GM18508 (cell line): Measurements from ENCODE around the gene FOXE3.

Source experiments
- ATAC-seq: cut with Tn5 transposase; IDR thresholded peaks from one replicate; pipeline ENCODE4 v1.9.1; 2021; ENCODE audit warnings: moderate number of reproducible peaks; ENCODE audit not compliant: insufficient read depth, unreplicated experiment

Gene FOXE3

DNA sequence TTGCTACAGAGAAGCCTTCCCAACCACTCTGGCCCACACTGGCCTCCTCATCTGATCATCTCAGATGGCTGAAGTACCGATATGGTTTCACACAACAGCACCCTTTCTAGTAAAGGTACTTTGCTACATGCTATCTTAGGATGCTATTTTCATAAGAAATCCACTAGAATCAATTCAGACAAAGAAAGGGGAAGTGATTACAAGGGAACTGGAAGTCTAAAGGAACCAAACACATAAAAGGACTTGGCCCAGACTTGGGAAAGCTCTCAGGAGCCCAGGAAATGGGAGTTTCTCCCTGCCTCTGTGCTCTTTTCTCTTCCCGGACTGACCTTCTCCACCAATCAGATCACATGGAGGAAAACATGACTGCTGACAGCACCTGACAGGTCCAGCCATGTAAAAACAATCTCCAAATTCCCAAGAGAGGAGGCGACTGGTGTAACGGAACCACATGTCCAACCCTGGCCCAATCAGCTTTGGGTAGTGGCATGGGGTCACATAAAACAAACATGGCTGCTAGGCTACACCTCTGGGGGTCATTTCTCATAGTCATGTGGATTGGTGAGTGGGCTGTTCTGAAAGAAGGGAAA, 12.7 kb upstream of the FOXE3 start:
- no peak for ATAC-seq

DNA sequence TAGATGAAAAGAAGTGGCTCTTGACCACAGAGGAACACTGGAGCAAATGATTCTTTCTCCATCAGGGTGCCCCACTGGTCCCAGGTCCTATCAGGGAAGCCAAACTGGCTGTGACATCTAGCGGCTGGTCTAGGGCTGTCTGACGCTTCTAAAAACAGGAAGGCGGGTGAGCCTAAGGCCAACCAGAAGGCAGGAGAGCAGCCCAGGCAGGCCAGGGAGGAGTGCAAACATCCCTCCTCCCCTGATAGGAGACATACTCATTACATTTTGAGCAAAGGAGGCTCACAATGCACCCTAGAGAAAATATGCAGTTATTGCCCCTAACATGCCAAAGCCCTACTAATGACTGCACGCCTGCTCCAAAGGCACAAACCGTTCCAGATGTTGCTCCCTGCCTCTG, 10.4 kb upstream of the FOXE3 start:
- ATAC-seq, result no peak

DNA sequence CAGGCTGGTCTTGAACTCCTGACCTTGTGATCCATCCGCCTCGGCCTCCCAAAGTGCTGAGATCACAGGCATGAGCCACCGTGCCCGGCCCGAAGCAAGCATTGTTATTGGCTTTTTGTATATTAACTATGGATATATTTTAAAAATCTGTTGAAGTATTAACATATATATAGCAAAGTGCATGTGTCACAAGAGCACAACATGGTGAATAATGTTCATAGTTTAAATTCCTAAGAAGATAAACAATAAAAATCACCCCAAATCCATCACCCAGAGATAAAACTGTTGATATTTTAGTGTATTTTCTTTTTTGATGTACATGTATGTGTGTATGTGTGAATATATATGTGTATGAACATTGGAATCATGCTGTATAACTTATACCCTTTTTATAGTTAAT, 9.1 kb upstream of the FOXE3 start:
- ATAC-seq, result no peak

DNA sequence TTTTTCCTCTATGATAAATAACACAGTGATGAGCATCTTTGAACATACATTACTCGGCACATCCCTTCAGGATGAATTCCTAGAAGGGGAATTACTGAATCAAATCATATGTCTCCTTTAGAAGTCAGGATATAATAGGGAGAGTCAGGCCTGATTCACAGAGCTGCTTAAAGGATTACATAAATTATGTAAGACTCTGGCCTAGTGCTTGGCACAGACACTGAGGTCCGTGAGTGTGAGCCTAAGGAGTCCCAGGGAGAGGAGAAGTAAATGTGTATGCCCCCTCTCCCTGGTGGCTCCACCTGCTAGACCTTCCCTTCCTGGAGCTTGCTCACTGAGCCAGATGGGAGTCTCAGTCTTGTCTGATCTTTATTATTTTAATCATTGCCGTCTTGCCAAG, 8.6 kb upstream of the FOXE3 start:
- ATAC-seq, result no peak

DNA sequence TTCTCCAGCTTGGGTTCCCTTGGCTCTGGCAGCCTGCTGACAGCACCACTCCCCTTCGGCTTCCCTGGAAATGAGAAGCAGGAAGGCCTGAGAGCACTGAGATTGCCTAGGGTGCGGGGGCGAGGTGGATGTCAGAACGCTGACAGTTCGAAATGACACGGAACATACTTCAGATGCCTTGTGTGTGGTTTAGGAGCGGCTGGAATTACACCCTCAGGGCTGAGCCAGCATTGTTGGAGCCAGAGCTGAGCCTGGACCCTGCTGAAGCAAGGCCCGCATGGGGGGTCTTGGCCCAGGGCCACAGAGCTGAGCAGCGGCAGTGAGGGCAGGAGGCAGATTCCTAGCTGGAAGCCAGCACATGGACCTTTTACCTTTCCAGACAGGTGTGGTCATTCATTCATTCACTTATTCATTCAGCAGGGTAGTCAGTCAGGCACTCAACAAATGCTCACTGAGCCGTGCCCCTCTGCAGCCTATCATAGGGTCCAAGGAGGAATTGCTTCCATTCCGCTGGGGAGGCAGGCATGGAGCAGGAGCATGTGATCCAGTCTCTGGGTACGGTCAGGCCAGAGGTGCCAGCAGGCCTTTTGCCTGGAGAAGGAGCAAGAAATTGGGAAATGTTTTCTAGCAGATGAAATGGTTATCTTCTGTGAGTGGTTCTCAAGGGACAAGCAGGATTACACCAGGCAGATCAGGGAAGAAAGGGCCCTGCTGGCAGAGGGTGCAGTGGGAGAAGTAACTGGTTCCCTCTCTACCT, 6.6 kb upstream of the FOXE3 start:
- no peak for ATAC-seq

DNA sequence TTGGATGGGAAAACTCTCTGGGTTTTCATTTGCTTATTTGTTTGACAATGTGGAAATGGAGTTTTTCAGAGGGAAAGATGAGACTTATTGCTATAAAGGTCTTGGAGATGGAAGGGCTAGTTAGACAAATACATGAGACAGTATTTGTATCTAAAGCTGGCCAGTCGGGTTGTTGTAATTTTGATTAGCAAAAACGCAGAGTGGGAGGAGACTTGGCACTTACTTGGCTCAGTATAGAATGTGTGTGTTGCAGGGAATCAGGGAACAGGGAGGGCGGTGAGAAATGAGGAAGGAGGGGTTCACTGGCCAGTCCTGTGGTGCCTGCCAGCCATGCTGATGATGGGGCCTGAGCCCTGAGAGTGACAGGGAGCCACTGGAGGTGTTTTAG, 6.0 kb upstream of the FOXE3 start:
- ATAC-seq, result no peak

DNA sequence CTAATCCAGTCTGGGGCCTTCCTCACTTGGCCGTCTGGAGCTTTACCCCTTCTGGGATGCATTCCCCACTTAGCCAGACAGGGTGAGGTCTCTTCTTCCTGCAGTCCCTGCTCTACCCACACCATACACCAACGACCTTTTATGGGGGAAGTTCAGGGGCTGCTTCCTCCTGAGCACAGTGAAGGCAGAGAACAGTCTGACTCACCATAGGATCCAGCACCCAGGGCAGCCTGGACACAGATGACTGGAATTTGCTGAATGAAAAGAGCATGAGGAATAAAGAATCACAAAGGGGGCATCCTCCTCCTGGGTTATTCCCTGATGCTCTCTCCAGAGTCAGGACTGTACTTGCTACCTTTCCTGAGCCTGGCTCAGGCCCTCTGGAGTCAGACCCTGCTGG, 4.6 kb upstream of the FOXE3 start:
- ATAC-seq, result no peak

DNA sequence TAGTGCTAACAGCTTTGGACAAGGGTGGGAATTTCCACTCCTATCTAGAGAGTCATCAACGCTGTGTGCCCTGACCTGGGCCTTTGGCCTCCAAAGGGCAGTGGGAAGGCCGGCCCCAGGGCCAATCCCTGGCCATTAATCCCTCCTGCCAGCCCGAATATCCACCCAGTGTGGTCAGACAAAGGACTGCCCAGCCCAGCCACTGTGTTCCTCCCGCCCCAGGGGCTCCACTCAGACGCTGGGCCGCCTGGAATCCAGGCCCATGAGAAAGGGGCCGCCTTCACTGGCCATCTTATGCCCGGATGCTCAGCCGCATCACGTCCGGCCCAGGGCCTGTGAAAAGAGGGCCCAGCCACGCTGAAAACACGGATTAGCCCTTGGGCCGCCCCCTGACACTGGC, 3.6 kb upstream of the FOXE3 start:
- ATAC-seq, result no peak

DNA sequence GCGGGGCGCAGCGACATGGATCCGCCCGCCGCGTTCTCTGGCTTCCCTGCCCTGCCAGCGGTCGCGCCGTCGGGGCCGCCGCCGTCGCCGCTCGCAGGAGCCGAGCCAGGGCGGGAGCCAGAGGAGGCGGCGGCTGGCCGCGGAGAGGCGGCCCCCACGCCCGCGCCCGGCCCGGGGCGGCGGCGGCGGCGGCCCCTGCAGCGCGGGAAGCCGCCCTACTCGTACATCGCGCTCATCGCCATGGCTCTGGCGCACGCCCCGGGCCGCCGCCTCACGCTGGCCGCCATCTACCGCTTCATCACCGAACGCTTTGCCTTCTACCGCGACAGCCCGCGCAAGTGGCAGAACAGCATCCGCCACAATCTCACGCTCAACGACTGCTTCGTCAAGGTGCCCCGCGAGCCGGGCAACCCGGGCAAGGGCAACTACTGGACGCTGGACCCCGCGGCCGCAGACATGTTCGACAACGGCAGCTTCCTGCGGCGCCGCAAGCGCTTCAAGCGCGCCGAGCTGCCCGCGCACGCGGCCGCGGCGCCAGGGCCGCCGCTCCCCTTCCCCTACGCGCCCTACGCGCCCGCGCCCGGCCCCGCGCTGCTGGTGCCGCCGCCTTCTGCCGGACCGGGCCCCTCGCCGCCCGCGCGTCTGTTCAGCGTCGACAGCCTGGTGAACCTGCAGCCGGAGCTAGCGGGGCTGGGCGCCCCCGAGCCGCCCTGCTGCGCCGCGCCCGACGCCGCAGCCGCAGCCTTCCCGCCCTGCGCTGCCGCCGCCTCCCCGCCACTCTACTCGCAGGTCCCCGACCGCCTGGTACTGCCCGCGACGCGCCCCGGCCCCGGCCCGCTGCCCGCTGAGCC, 459 bp downstream of the FOXE3 start:
- no peak for ATAC-seq

DNA sequence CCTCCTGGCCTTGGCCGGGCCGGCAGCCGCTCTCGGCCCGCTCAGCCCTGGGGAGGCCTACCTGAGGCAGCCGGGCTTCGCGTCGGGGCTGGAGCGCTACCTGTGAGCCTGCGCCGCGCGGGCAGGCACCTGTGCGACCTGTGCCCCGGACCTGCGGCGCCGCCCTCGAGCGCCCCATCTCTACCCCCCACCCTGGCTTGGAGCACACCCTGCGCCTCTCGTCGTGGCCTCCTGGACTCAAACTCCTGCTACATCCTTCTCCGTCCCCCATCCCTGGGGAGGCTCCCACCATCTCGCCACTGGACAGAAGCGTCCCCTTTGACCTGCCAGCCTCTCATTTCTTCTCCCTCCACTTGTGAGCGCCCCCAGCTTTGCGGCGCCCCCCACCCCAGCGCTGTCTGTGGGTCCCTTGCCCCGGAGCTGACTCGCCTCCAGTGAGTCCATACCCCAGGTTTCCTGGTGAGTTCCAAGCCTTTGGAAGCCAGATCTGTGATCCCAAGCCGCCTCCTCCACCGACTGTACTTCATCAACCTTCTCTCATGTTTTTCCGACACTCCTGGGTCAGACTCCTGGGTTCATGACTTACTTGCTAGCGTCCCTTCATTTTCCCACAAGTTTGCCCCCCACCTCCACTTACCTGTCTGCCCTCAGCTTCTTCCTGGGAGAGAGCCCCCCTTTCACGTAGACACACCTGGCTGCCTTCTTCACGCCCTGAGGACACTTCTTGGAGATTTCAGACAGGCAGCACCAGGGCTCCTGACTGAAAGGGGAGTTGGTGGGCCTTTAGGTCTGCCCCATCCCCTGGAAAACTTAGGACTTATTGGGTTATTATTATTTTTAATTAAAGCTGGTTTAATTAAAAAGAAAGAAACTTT, 1.3 kb downstream of the FOXE3 start:
- no peak for ATAC-seq

DNA sequence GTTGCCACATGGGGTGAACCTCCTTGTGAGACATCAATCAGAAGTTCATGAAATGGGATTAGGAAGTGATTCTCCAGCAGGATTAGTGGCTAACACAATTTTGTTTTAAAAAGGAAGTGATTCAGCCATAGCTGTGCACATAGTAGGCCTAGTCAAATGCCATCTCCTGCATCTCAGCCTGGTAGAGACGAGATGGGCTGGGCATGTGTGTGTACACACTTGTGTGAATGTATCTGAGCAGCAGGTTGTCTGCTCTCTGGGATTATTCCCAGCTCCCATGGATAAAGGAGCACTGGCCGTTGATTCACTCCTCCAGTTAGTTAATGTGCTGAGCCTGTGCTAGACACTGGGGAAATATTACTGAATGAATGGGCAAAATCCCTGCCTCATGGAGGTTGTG, 2.0 kb downstream of the FOXE3 start:
- no peak for ATAC-seq

DNA sequence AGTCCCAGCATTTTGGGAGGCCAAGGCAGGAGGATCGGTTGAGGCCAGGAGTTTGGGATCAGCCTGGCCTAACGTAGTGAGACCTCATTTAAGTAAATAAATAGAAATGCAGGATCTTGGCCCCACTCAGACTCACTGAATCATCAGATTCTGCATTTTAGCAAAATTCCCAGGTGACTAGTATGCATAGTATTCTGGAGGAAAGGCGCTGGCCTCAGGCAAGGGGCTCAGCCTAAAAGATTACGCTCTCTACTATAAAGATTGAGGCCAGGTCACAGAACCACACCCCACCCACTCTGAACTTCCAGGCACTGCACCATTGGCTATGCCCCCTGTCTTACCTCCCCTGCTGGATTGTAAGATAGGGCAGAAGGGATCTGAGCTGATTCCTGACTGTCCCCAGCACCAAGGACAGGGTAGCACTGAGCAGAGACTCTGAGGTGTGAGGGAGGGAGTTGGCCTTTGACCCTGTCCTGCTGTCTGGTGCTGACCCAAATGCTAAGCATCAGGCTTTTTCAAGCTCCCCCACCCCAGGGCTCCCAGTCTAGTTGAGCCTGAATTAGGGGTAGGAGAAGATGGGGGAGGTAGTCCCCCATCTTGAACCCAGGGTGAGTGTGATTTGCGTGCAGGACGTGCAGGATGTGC, 2.7 kb downstream of the FOXE3 start:
- ATAC-seq, result no peak

DNA sequence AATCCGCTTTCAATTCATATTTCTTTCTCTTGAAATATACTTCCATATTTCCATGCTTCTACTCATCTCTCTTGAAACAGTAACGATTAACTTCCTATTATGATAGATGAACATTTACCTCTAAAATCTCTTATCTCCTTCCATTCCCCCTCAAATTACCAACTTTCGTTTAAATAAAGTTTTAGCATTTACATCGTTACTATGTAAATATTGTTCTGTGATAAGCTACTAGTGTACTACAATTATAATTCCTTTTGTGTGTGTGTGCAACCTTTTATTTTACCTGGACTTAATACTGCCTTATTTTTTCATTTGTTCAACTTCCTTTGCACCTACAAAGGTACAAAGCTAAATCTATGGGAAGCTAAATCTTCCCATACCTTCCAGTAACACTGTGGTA, 4.5 kb downstream of the FOXE3 start:
- no peak for ATAC-seq

DNA sequence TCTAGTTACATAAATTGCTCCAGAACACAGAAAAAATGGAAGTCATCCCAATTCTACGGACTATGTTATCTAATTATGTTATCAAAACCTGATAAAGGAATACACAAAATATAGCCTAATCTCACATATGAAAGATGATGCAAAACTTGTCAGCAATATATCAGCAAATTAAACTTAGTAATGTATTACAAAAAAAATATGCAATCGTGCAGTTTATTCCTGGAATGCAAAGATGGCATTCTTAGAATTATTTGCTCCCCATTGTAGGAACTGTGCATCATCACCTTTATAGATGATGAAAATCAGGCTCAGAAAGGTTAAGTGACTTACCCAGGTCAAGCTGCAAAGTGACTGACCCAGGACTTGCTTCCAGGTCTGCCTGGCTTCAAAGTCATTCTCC, 7.8 kb downstream of the FOXE3 start:
- no peak for ATAC-seq

DNA sequence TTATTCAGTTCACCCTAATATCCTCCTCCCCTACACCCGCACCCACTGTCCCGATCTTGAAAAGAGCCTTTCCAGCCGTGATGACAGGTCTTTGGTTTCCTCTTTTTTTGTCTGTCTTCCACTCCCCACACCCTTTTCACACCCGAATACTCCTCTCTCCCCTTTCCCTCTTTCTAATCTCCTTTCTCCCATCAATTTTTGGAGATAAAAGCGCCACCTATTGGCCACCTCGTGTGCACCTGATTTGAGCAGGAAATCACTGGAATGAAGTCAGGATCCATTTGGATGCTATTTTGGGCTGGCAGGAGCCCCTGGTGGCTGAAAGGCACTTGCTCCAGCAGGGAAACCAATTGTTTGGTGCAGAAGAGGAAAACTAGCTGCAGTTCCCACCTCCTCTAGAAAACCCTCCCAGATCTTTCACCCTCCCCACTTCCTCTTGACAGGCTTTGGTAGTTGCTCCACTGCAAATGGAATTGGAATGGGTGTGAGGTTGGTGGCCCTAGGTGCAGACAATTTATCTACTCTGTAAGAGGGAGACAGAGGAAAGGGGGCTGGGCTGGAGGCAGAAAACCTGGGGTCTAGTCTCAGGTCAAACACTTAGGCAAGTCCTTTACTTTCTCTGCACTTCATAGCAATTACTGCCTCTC, 8.4 kb downstream of the FOXE3 start:
- no peak for ATAC-seq

DNA sequence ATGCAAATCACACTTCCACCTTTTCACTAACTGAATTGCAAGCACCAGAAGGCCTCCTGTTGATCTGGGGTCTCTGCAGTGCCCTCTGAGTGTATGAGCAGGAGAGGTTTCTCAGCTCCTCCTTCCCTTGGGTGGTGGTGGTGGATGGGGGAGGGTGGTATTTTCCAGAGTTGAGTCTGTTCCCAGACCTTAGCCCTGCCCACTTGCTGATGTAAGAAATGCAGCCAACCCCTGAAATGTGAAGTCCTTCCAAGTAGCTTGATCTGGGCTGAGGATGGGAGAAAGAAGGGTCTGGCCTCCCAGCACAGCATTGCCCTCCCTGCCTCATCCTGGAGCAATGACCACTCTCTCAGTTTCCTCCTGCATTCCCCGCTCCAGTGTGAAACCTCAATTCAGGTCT, 15.4 kb downstream of the FOXE3 start:
- no peak for ATAC-seq

DNA sequence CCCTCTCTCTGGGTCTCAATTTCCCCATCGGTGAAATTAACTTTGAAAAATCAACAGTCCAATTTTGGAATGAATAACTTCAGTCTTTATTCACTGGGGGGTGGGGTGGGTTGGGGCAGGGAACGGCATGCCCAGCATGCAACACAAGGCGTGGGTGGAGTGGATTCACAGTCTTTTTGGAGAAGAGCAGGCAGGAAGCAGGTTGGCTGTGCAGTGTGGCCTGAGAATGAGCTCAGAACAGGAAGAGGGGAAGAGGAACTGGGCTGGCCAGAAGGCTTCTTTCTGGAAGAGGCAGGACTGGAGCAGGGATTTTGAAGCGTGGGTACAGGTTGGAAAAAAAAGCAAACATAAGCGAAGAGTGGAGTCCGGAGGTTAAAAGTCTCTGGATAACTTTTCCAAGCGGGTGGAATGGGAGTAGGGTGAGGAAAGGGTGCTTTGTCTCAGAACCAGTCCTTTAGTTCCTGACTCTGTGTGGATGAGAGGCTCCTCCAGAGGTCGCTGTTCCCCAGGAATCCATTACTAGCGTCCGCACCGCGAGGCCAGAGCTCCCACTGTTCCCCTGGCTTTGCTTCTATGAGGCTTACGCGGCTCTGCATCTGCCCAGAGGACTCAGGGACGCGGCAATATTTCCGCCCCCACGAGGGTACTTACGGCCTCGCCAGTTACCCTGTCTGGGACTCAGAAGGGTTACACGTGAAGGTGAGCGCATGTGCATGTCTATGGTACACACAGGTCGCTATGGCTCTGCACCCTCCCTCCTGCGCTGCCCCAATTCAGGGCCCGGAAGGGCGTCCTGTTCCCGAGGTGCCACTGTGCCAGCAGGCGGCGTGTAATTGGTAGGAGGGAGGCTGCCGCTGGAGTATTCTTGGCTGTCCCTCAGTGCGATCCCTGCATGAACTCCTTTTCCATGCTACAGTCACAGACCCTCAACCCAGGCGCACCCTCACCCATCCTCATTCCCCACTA, 16.3 kb downstream of the FOXE3 start:
- no peak for ATAC-seq

DNA sequence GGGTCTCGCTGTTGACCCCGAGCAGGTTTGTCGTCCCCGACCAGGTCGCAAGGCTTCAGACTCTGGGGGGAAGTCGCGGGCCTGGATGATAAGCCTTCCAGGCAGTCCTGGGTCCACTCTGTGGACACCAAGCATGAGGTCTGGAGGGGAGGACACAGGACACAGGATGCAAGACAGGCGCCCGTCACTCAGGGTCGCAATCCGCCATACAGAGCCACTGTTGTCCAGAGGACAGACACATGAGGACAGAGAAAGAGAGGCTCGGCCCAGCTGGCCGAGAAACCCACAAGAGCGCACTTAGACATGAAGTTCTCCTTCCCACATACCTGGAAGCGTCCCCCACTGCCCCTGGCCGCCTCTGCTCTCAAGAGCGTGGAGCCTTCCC, 16.9 kb downstream of the FOXE3 start:
- ATAC-seq, result no peak
